Measurements from ENCODE around the gene CFC1.
"Not testable (repeated sequence)": the region's sequence is repeated elsewhere in the genome, so short reads cannot be mapped to it uniquely, and the experiment has no call there.

The CFC1 gene

GRCh38 chr2:130582970-130583369, 16.4 kb downstream of the CFC1 start:
- not testable (repeated sequence) for DNase-seq

DNA sequence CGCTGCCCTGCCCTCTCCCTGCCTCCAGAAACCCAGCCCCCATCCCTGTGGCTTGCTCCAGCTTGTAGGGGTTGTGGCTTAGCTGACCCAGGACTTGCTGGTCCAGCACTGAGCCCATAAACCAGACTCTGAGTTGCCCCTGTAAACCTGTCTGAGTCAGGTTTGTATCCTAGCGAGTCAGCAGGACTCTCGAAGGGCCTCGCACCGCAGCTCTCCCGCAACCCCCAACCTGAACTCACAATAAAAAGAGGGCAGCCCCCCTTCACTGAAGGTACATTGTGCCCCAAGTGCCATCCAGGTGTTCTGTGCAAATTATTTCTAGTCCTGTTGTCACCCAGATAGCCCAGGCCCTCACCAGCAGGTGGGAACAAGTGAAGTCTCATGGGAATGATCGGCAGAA, 17.9 kb downstream of the CFC1 start:
- DNase-seq: not testable (repeated sequence)

GRCh38 chr2:130579121-130579520, 20.3 kb downstream of the CFC1 start:
- not testable (repeated sequence) for DNase-seq

GRCh38 chr2:130577559-130577958, 21.8 kb downstream of the CFC1 start:
- not testable (repeated sequence) for DNase-seq

GRCh38 chr2:130576209-130576784, 23.1 kb downstream of the CFC1 start:
- DNase-seq: not testable (repeated sequence)

DNA sequence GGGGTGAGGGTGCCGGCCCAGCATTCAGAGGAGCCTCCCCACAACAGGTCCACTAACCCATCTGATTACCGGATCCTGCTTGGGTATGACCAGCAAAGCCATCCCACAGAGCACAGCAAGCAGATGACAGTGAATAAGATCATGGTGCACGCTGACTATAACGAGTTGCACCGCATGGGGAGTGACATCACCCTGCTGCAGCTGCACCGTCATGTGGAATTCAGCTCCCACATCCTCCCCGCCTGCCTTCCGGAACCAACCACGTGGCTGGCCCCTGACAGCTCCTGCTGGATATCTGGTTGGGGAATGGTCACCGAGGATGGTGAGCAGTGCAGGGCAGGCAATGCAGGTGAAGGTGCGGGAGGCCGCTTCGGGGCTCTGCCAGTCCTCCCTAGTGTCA, 25.1 kb downstream of the CFC1 start:
- DNase-seq: not testable (repeated sequence)

- DNase-seq: not testable (repeated sequence)
Observed at GRCh38 chr2:130571929-130572328, 27.4 kb downstream of the CFC1 start.

- DNase-seq: not testable (repeated sequence)
Observed at GRCh38 chr2:130566165-130566564, 33.2 kb downstream of the CFC1 start.

DNA sequence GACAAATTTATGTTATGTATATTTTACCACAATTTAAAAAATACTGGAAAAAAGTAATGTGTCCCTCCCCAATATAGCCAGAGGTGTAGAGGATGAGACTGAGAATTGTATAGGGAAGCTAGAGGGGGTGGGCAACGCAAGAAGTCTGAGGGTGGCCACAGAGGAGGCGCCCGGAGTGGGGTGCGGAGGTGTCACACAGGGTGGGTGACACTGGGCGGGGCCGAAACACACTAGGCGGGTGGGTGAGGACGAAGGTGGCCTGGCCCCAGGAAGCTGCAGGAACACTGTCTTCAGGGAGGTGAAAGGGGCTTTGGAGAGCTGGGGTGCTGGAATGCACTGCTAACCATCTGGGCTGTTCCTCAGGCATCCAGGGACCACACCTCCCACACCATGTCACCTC, 42.9 kb downstream of the CFC1 start:
- DNase-seq: not testable (repeated sequence)

GRCh38 chr2:130554178-130554577, 45.2 kb downstream of the CFC1 start:
- DNase-seq: not testable (repeated sequence)

DNA sequence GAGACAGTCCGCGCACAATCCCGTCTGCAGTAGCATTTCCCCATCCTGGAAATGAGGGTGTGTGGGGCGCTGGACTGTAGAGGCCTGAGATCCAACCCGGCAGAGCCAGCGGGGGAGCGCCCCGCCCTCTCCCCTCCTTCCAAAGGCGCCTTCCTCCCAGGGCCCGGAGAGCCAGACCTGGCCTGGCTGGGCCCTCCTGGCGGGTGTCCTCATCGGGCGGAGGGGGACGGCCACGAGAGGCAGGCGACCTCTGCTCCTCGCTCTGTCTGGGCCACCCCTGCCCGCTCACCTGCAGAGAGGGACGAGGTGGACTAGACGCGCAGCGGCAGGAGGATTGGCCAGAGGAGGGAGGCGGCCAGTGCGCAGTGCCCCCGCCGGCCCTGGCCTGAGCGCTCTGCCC, 49.9 kb downstream of the CFC1 start:
- DNase-seq: not testable (repeated sequence)

DNA sequence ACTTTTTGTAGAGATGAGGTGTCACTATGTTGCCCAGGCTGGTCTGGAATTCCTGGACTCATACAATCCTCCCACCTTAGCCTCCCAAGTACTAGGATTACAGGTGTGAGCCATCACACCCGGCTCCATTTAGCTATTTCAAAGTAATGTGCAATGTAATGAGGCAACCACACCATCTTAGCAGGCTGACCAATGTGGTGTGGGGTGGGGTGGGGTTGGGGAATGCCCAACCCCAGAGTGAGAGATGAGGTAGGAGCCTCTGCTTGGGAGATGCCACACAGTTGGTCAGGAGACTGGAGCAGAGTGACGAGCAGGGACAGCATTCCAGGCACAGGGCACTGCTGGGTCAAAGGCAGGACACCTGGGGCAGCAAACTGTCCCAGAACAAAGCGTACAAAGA, 51.0 kb downstream of the CFC1 start:
- not testable (repeated sequence) for DNase-seq

DNA sequence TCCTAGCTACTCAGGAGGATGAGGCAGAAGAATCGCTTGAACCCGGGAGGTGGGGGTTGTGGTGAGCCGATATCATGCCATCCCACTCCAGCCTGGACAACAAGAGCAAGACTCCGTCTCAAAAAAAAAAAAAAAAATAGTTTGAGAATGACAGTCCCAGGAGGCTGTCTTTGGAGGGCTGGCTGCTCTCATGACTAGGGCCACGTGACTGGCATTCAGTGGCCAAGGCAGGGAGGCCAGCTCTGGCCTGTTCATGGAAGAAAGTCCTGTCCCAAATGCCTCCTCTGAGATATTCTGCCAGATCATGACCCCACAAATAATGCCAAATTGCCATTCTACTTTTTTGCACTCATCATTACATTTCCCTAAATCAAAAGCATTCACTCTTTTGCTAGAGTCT, 54.4 kb downstream of the CFC1 start:
- not testable (repeated sequence) for DNase-seq

DNA sequence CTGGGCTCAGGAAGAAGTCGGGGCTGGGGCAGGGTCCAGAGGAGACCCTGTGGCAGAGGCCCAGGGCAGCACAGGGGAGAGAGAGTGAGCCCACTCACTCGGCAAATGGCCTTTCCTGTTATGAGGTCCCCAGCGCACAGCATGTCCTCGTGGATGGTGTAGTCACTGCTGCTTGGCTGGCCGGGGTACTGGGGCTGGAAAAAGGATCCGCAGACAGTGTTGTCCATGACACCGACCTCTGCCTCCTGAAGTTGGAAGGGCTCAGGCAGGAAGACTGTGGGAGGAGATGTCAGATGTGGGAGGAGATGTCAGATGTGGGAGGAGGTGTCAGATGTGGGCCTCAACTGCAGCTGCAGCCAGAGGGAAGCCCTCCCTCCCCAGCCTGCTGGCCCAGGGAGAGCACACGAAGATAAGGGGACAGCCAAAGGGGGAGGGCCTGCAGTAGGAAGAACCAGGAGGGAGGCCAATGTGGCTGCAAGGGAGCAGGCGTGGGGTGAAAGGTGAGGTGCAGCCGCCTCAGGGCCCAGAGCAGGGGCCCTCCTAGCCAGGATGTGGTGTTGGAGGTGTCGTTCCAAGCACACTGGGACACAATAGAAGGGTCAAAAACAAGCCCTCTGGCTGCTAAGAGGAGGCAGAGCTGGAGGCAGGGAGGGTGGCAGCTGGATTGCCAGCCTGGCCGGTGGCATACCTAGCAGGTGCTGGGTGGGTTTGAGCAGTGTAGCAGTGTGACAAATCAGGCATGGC, 55.4 kb downstream of the CFC1 start:
- DNase-seq: not testable (repeated sequence)

GRCh38 chr2:130542789-130543188, 56.6 kb downstream of the CFC1 start:
- not testable (repeated sequence) for DNase-seq
